HG02973 (cell line): ENCODE results near the gene LNPEP.

ENCODE experiments used
- ATAC-seq: cut with Tn5 transposase; IDR thresholded peaks from one replicate; pipeline ENCODE4 v1.9.1; 2021; ENCODE audit warnings: moderate library complexity; ENCODE audit not compliant: unreplicated experiment

The LNPEP gene

GRCh38 chr5:96935559-96936430 lies at the start of gene LNPEP:
Gene LNPEP (plus strand): TSS chr5:96936080. CDS start chr5:96936156, 76 bp downstream.
- peak; percentile 39 for ATAC-seq

GRCh38 chr5:96893342-96893741 lies 42.5 kb upstream of the LNPEP start:
- no peak for ATAC-seq

GRCh38 chr5:96896276-96896675 lies 39.6 kb upstream of the LNPEP start:
- ATAC-seq, result peak; percentile 76

GRCh38 chr5:96896806-96897205 lies 39.1 kb upstream of the LNPEP start:
- ATAC-seq, result peak; percentile 90

GRCh38 chr5:96901384-96901783 lies 34.5 kb upstream of the LNPEP start:
- ATAC-seq, result no peak

- no peak for ATAC-seq
Measured at GRCh38 chr5:96901841-96902240, 34.0 kb upstream of the LNPEP start.

GRCh38 chr5:96902876-96903275 lies 33.0 kb upstream of the LNPEP start:
- ATAC-seq, result no peak

- no peak for ATAC-seq
Measured at GRCh38 chr5:96903300-96903699, 32.6 kb upstream of the LNPEP start.

GRCh38 chr5:96904054-96904931 lies 31.6 kb upstream of the LNPEP start:
- ATAC-seq, result no peak

- no peak for ATAC-seq
Measured at GRCh38 chr5:96905864-96906263, 30.0 kb upstream of the LNPEP start.

GRCh38 chr5:96909003-96909402 lies 26.9 kb upstream of the LNPEP start:
- ATAC-seq, result no peak

- ATAC-seq, result no peak
Measured at GRCh38 chr5:96909435-96909834, 26.4 kb upstream of the LNPEP start.

- no peak for ATAC-seq
Measured at GRCh38 chr5:96911139-96911538, 24.7 kb upstream of the LNPEP start.

- ATAC-seq, result no peak
Measured at GRCh38 chr5:96913233-96913632, 22.6 kb upstream of the LNPEP start.

GRCh38 chr5:96919754-96920197 lies 16.1 kb upstream of the LNPEP start:
- ATAC-seq, result peak; percentile 68

GRCh38 chr5:96920744-96921355 lies 15.0 kb upstream of the LNPEP start:
- no peak for ATAC-seq

- ATAC-seq, result peak; percentile 29
Measured at GRCh38 chr5:96922499-96923244, 13.2 kb upstream of the LNPEP start.

- ATAC-seq, result no peak
Measured at GRCh38 chr5:96924016-96924443, 11.8 kb upstream of the LNPEP start.

- no peak for ATAC-seq
Measured at GRCh38 chr5:96926276-96926675, 9.6 kb upstream of the LNPEP start.

GRCh38 chr5:96927008-96927407 lies 8.9 kb upstream of the LNPEP start:
- no peak for ATAC-seq
